ENCODE results near the gene SAMD14. TPM values are rescaled to one million over a fixed set of nuclear protein-coding genes. Genes with fewer than 3 reads are reported as not detected.

The SAMD14 gene
- total and polyA plus RNA-seq, 2 donors (not counting 1 experiment from before 2014, with no cell fraction given): 0.13 to 0.89 TPM

DNA sequence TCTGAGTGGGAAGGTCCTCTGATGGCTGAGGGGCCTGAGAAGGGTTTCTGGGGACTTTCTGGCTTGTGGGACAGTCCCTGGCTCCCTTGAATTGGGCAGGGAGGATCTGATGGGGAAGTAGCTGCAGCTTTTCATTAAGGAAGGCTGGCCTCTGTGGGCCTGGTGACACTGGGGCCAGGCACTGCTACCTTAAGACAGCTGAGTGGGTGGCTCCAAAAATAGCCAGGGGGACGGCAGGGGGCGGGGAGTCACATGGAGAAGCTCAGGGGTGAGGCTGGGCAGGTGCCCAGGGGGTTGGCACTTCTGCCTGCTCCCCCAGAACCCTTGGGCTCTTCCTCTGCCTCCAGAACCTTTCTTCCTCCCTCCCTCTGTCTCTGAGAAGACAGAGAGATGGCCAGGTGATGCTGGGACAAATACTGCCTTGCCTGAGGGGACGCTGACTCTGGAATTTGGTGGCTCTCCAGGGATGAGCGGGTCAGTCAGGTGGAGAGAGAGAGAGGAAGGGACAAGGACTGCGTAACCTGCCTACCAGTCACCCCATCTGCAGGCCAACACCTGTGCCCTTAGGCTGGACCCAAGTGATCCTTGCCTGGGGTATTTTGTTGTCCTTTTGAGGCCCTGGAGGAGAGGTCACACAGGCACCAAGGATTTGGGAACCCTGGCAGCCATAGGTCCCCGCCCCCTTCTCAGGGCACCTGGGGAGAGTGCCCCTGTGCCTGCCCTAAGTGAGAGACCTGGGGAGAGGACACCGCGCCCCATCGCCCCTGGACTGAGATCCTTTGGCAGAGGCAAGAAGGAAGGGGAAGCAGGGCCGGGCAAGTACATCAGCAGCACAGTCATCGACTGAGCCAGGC lies 34.1 kb upstream of the SAMD14 start:
- peak overlapping the region; percentile 1 for H3K9ac ChIP-seq (ENCODE audit: low read length)
- H3K27me3 ChIP-seq (replicated peaks in 1 of 4; ENCODE audit: control extremely low read depth in 1 of 4, control insufficient read depth in 3 of 4, insufficient read depth in 4 of 4, low read length in 3 of 4): no peaks in the 10 kb centered on the region
- no peak overlapping the region for H2AFZ ChIP-seq (ENCODE audit: insufficient read depth, low read depth, low read length, poor library complexity, severe bottlenecking)
- Mint-ChIP-seq H3K4me3 (peak overlapping the region; percentile 14), H3K27me3 (no peaks in the 10 kb centered on the region), H3K27ac (peak overlapping the region; percentile 78), H3K9me3 (ENCODE audit: insufficient read depth) (no peaks in the 10 kb centered on the region), H3K4me1 (peaks cover 42% of the 10 kb centered on the region)
- ChIA-PET POLR2A (interaction anchor here (0.7 to 2.1 kb wide), 5 partner anchors 10 to 24 kb away, joined by 5 to 14 read pairs (median 7); no protein-coding TSS in a partner anchor), CTCF (interaction anchor here (0.7 to 2.7 kb wide), 15 partner anchors 12 to 134 kb away, joined by 3 to 17 read pairs (median 7); partner anchors contain the start of genes PDK2 and PPP1R9B)
- peak; percentile 59 for ATAC-seq (ENCODE audit: low read depth)
- peak; percentile 75 for DNase-seq
- WGBS (ENCODE audit: insufficient coverage): 100% methylated on average over 5 of the region's 11 CpGs
- H3K27ac ChIP-seq (ENCODE audit: low read length in 2 of 2): peak overlapping the region in 1 of 2 donors; percentile 65
- no peaks in the 10 kb centered on the region for H3K9me3 ChIP-seq (ENCODE audit: control extremely low read depth in 1 of 3, control insufficient read depth in 2 of 3, insufficient read depth in 1 of 3, low read length in 2 of 3)
- H3K4me1 ChIP-seq (ENCODE audit: control insufficient read depth in 2 of 2, insufficient read depth in 2 of 2, low read length in 2 of 2): peaks cover 45 to 55% of the 10 kb centered on the region in 2 donors
- H3K4me2 ChIP-seq (replicated peaks; ENCODE audit: low read depth, low read length, poor library complexity, severe bottlenecking): peak overlapping the region; percentile 52
- no peaks in the 10 kb centered on the region for H3K36me3 ChIP-seq (replicated peaks in 1 of 2; ENCODE audit: control extremely low read depth in 1 of 2, control insufficient read depth in 1 of 2, extremely low read depth in 1 of 2, insufficient read depth in 2 of 2, low read length in 1 of 2)
- H4K20me1 ChIP-seq (ENCODE audit: control insufficient read depth, insufficient read depth, low read length, poor library complexity, severe bottlenecking): no peaks in the 10 kb centered on the region
- H3K79me2 ChIP-seq (ENCODE audit: control insufficient read depth, insufficient read depth, low read length): peaks cover 28% of the 10 kb centered on the region
- intact Hi-C loops (cut with micrococcal nuclease): no loop called here
- TF ChIP-seq EZH2 (IDR thresholded peaks at IDR 0.05; ENCODE audit: borderline replicate concordance, insufficient read depth, low read depth, low read length, poor library complexity, severe bottlenecking): no peak
- TF ChIP-seq CTCF (IDR thresholded peaks at IDR 0.05): no peak
- H3K4me3 ChIP-seq (ENCODE audit: control extremely low read depth in 1 of 5, extremely low read depth in 1 of 5, insufficient read depth in 1 of 5, low read depth in 2 of 5, low read length in 4 of 5): no peak overlapping the region
